NB4 (cell line): ENCODE measurements around the gene PLA2G4E.

Source experiments
- CTCF ChIP-seq: IDR thresholded peaks from one replicate; pipeline ENCODE4 v1.5.1; 2012; ENCODE audit warnings: low read depth, low read length
- MAX ChIP-seq: IDR thresholded peaks from 2 replicates; pipeline ENCODE4 v1.6.1; 2011; ENCODE audit warnings: low read depth, low read length
- POLR2A ChIP-seq: IDR thresholded peaks from 2 replicates; pipeline ENCODE4 v1.6.1; 2011; ENCODE audit warnings: mild to moderate bottlenecking; ENCODE audit not compliant: insufficient read length; ENCODE audit errors: extremely low read depth

GRCh38 chr15:41933771-41934170, 87.1 kb downstream of the PLA2G4E start:
- TF ChIP-seq CTCF (no peak), POLR2A (no peak), MAX (no peak)
